Endothelial cell (in vitro differentiated cells): ENCODE measurements around the gene TTC34. TPM values are rescaled to one million over a fixed set of nuclear protein-coding genes. Genes with fewer than 3 reads are reported as not detected.
A peak's percentile ranks its signal among the peaks of the same experiment; 100 is the strongest.

Source experiments
- DNase-seq: peaks from one replicate; pipeline ENCODE4 v3.0.0; 2021; ENCODE audit warnings: low spot score
- H3K27ac Mint-ChIP-seq: one replicate; pipeline ENCODE4 v1.8.0; 2021; ENCODE audit warnings: mixed read lengths, inconsistent platforms; ENCODE audit not compliant: unreplicated experiment
- H3K27me3 Mint-ChIP-seq: one replicate; pipeline ENCODE4 v1.8.0; 2021; ENCODE audit warnings: mild to moderate bottlenecking, moderate library complexity, mixed read lengths, inconsistent platforms; ENCODE audit not compliant: unreplicated experiment
- H3K36me3 Mint-ChIP-seq: one replicate; pipeline ENCODE4 v1.8.0; 2021; ENCODE audit warnings: mild to moderate bottlenecking, low read depth, mixed read lengths, inconsistent platforms; ENCODE audit not compliant: unreplicated experiment
- H3K4me1 Mint-ChIP-seq: one replicate; pipeline ENCODE4 v1.8.0; 2021; ENCODE audit warnings: mild to moderate bottlenecking, mixed read lengths, inconsistent platforms; ENCODE audit not compliant: unreplicated experiment
- H3K4me3 Mint-ChIP-seq: one replicate; pipeline ENCODE4 v1.8.0; 2021; ENCODE audit warnings: mild to moderate bottlenecking, mixed read lengths, inconsistent platforms; ENCODE audit not compliant: unreplicated experiment
- H3K9me3 Mint-ChIP-seq: one replicate; pipeline ENCODE4 v1.8.0; 2021; ENCODE audit warnings: mixed read lengths, inconsistent platforms; ENCODE audit not compliant: unreplicated experiment
- CTCF ChIP-seq: fragments of 200-600 bp; sonication (generic); IDR thresholded peaks from one replicate; pipeline ENCODE4 v1.5.0; 2021; ENCODE audit warnings: antibody characterized with exemption; ENCODE audit not compliant: unreplicated experiment
- long read RNA-seq: library from polyadenylated mRNA; unstranded; transcript quantifications from one replicate; pipeline ENCODE4 v2.0.0, GENCODE V29; 2020; ENCODE audit not compliant: unreplicated experiment
- total RNA-seq: library from RNA; stranded (reverse); fragmentation: NEBNext Ultra II Directional; extraction: Animal tissue kit (Norgen Biotek cat#: 25700); gene quantifications from one replicate; pipeline ENCODE4 v1.2.1, GENCODE V29; 2021; ENCODE audit not compliant: unreplicated experiment

TTC34 gene
- total RNA-seq, result 0.82 TPM
- long read RNA-seq, partial matches to known transcripts, result 0 of 1 reads
- long read RNA-seq, other reads (novel, unspliced or antisense), result 1 of 1 reads

- H3K36me3 Mint-ChIP-seq, result peaks cover 3% of the 10 kb centered on the region
Measured at GRCh38 chr1:2801535-2802291, at the start of gene TTC34. Gene TTC34, minus strand, starts transcription at chr1:2801693. Its CDS starts 866 bp downstream, at chr1:2800827.

GRCh38 chr1:2850502-2850901, 49.0 kb upstream of the TTC34 start:
- Mint-ChIP-seq H3K36me3 (peaks cover 3% of the 10 kb centered on the region), H3K27ac (no peak overlapping the region), H3K4me3 (no peak overlapping the region), H3K4me1 (no peaks in the 10 kb centered on the region), H3K9me3 (peaks cover 5% of the 10 kb centered on the region), H3K27me3 (peaks cover 5% of the 10 kb centered on the region)
- TF ChIP-seq CTCF, result no peak
- DNase-seq, result no peak

More at GRCh38 chr1:2801535-2802291, at the start of gene TTC34:
- DNase-seq, result peak; percentile 60
- H3K4me1 Mint-ChIP-seq, result no peaks in the 10 kb centered on the region
- H3K9me3 Mint-ChIP-seq, result no peaks in the 10 kb centered on the region
- H3K27me3 Mint-ChIP-seq, result peaks cover 4% of the 10 kb centered on the region
- H3K4me3 Mint-ChIP-seq, result no peak within 1 kb of the TSS
- TF ChIP-seq CTCF, result peak; percentile 34
- H3K27ac Mint-ChIP-seq, result no peak within 1 kb of the TSS

DNA sequence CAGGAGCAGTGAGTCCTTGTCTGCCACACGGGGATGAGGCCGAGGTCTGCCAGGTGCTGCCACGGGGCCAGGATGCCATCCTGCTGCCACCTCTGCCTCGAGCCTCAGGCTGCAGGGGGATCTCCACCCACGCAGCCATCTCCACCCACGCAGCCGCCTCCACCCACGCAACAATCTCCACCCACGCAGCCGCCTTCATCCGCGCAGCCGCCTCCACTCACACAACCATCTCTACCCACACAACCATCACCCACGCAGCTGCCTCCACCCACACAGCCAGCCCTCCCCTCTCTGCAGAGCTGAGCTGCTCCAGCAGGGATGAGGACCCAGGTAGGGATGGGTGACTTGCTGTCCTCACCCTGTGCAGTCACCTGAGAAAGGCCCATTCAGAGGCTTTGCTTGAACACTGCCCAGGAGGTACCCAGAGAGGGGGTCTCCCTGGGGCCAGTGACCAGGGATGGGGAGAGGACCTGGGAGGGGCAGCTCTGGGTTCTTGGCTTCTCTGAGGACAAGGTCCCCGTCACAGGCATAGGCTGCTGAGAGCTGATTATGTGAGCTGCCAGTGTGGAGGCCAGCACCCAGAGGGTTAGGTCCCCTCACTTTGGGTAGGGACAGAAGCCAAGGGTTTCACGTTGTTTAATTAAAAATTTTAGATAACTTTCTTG, 46.6 kb upstream of the TTC34 start:
- no peak for TF ChIP-seq CTCF
- no peak for DNase-seq
- peaks cover 5% of the 10 kb centered on the region for H3K27me3 Mint-ChIP-seq
- H3K36me3 Mint-ChIP-seq, result peaks cover 3% of the 10 kb centered on the region
- no peaks in the 10 kb centered on the region for H3K4me1 Mint-ChIP-seq
- peaks cover 13% of the 10 kb centered on the region for H3K9me3 Mint-ChIP-seq
- peak overlapping the region; percentile 76 for H3K4me3 Mint-ChIP-seq
- H3K27ac Mint-ChIP-seq, result no peak overlapping the region

DNA sequence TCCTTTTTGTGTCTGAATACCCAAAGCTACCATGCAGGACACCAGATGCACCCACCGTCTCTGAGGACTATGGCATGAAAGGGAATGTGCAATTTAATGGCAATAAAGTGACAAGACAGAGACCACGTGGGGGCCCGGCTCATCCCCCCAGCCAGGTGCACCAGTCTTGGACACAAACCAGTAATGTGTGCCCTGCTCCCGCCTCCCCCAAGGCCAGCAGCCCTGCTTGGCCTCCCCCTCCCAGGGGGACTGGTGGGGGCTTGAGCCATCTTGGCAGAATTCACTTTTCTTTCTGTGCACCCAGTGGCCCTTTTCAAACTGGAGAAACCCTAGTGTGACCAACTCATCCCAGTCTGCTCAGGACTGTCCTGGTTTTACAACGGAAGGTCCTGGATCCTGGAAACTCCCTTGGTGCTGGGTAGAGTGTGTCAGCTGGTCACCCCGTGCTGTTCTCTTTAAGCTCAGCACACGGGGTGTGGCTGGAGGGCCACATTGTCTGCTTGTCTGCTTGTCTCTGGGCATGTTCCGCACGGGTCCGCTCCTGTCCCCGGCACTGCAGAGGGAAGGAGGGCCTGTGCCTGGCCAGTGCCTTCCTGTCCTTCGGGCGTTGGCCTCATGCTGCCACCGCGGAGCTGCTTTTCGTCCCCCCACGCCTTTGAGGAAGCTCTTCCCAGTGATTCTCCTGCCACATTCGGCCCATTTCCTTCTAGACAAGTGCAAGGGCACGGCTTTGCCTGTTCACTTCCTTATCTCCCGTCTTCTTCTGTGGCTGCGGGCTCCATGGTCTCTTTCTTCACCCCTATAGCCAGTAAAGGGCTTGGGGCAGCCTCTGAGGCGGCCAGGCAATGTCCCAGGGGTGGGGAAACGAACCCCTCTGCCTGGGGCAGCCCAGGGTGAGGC, 45.8 kb upstream of the TTC34 start:
- no peak for TF ChIP-seq CTCF
- no peak overlapping the region for H3K27ac Mint-ChIP-seq
- H3K27me3 Mint-ChIP-seq, result peaks cover 5% of the 10 kb centered on the region
- no peak overlapping the region for H3K4me3 Mint-ChIP-seq
- peaks cover 3% of the 10 kb centered on the region for H3K36me3 Mint-ChIP-seq
- peaks cover 13% of the 10 kb centered on the region for H3K9me3 Mint-ChIP-seq
- H3K4me1 Mint-ChIP-seq, result no peaks in the 10 kb centered on the region
- no peak for DNase-seq
